ENCODE results near the gene ITGA11.

- no peak for TF ChIP-seq EZH2 (IDR thresholded peaks at IDR 0.05; ENCODE audit: low read length, unreplicated experiment)
- TF ChIP-seq CTCF (conservative IDR thresholded peaks at IDR 0.05; ENCODE audit: low read depth, low read length) = no peak
- TF ChIP-seq EZH2phosphoT487 (IDR thresholded peaks at IDR 0.05; ENCODE audit: borderline replicate concordance, low read length) = no peak
These were observed 139.0 kb downstream of the ITGA11 start for GRCh38 chr15:68292967-68293366.

Measured in PC-3 (cell line).